Ishikawa (cell line): Measurements from ENCODE around the gene RPTOR.

Experiments used
- EP300 ChIP-seq: IDR thresholded peaks from 2 replicates; pipeline ENCODE4 v1.6.1; 2012; ENCODE audit warnings: borderline replicate concordance
- FOXM1 ChIP-seq: IDR thresholded peaks from 2 replicates; pipeline ENCODE4 v1.6.1; 2012; ENCODE audit warnings: low read depth, borderline replicate concordance
- MAX ChIP-seq: IDR thresholded peaks from 2 replicates; pipeline ENCODE4 v1.6.1; 2012
- TAF1 ChIP-seq: IDR thresholded peaks from 2 replicates; pipeline ENCODE4 v1.6.1; 2012; ENCODE audit warnings: low read depth, mild to moderate bottlenecking
- YY1 ChIP-seq: IDR thresholded peaks from 2 replicates; pipeline ENCODE4 v1.6.1; 2012; ENCODE audit warnings: low read depth

DNA sequence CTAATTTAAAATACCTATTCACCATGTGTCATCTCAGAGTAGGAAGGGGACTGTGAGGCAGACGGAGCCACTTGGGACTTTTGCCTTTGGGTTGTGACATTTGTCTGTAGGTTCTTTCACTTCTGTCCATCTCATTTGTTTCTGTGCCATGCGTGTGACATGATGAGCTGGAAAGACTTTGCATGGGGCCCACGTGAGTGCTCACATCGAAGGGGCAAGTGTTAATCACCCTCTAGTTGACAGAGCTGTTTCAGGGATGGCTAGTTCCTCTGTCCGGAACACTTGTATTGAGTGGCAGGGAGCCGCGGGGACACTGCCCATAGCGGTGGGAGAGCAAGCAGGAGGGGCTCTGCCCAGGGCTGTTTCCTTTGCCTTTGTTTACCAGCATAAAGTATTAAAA, 112.0 kb downstream of the RPTOR start:
- no peak for TF ChIP-seq MAX
- no peak for TF ChIP-seq EP300
- no peak for TF ChIP-seq FOXM1
- TF ChIP-seq YY1: no peak
- TF ChIP-seq TAF1: no peak
